SK-N-SH treated with all-trans-retinoic acid at 6 μM for 48 hours (cell line): Measurements from ENCODE around the gene DPT.

ENCODE experiments used
- ATAC-seq: fragments of 200-7000 bp; cut with Tn5 transposase; 3 replicates; pipeline ENCODE4 v1.9.1; 2020; ENCODE audit warnings: mild to moderate bottlenecking, moderate library complexity
- ARNTL ChIP-seq: fragments of 450-650 bp; formaldehyde crosslinking; IDR thresholded peaks from 2 replicates; pipeline ENCODE4 v1.5.0; 2020; ENCODE audit warnings: low read depth, mild to moderate bottlenecking, moderate library complexity, borderline replicate concordance
- BACH2 ChIP-seq: fragments of 250-450 bp; sonication (Bioruptor Pico); IDR thresholded peaks from 2 replicates; pipeline ENCODE4 v1.9.0; 2021; ENCODE audit warnings: mild to moderate bottlenecking, borderline replicate concordance
- CSDC2 ChIP-seq: fragments of 250-450 bp; sonication (Bioruptor Pico); IDR thresholded peaks from 2 replicates; pipeline ENCODE4 v1.5.0; 2020; ENCODE audit warnings: mild to moderate bottlenecking, moderate library complexity
- ESRRG ChIP-seq: fragments of 250-450 bp; sonication (Bioruptor Pico); IDR thresholded peaks from 2 replicates; pipeline ENCODE4 v1.6.1; 2021; ENCODE audit warnings: mild to moderate bottlenecking
- GLIS3 ChIP-seq: fragments of 250-450 bp; sonication (Bioruptor Pico); IDR thresholded peaks from 2 replicates; pipeline ENCODE4 v1.5.0; 2020; ENCODE audit warnings: mild to moderate bottlenecking, moderate library complexity
- ISL1 ChIP-seq: fragments of 250-450 bp; sonication (Bioruptor Pico); IDR thresholded peaks from 2 replicates; pipeline ENCODE4 v2.1.2; 2022; ENCODE audit warnings: mild to moderate bottlenecking, moderate library complexity
- OSR1 ChIP-seq: fragments of 250-450 bp; sonication (Bioruptor Pico); IDR thresholded peaks from 2 replicates; pipeline ENCODE4 v1.8.0; 2022; ENCODE audit warnings: moderate library complexity, mild to moderate bottlenecking, inconsistent platforms
- PPARA ChIP-seq: fragments of 250-450 bp; sonication (Bioruptor Pico); IDR thresholded peaks from 2 replicates; pipeline ENCODE4 v1.5.0; 2020; ENCODE audit warnings: mild to moderate bottlenecking, borderline replicate concordance
- RARB ChIP-seq: fragments of 250-450 bp; sonication (Bioruptor Pico); IDR thresholded peaks from 2 replicates; pipeline ENCODE4 v1.8.0; 2021; ENCODE audit warnings: mild to moderate bottlenecking, moderate library complexity
- SNAI2 ChIP-seq: fragments of 250-450 bp; sonication (Bioruptor Pico); IDR thresholded peaks from 2 replicates; pipeline ENCODE4 v1.5.0; 2020; ENCODE audit warnings: mild to moderate bottlenecking, moderate library complexity
- TCF4 ChIP-seq: fragments of 250-450 bp; sonication (Bioruptor Pico); IDR thresholded peaks from 2 replicates; pipeline ENCODE4 v1.8.0; 2021; ENCODE audit warnings: mild to moderate bottlenecking, moderate library complexity, borderline replicate concordance
- TOX ChIP-seq: fragments of 250-450 bp; sonication (Bioruptor Pico); IDR thresholded peaks from 2 replicates; pipeline ENCODE4 v1.8.0; 2021; ENCODE audit warnings: mild to moderate bottlenecking, moderate library complexity, borderline replicate concordance
- ZC3H10 ChIP-seq: fragments of 250-450 bp; sonication (Bioruptor Pico); IDR thresholded peaks from 2 replicates; pipeline ENCODE4 v1.5.1; 2021; ENCODE audit warnings: mild to moderate bottlenecking, moderate library complexity
- ZFP3 ChIP-seq: fragments of 250-450 bp; sonication (Bioruptor Pico); IDR thresholded peaks from 2 replicates; pipeline ENCODE4 v1.5.0; 2020; ENCODE audit warnings: mild to moderate bottlenecking, moderate library complexity
- ZFP30 ChIP-seq: fragments of 450-650 bp; formaldehyde crosslinking; IDR thresholded peaks from 2 replicates; pipeline ENCODE4 v1.5.0; 2022; ENCODE audit warnings: mild to moderate bottlenecking, moderate library complexity
- ZNF565 ChIP-seq: fragments of 450-650 bp; formaldehyde crosslinking; conservative IDR thresholded peaks from 2 replicates; pipeline ENCODE4 v1.5.0; 2020; ENCODE audit warnings: low read depth, mild to moderate bottlenecking, moderate library complexity
- ZNF70 ChIP-seq: fragments of 450-650 bp; formaldehyde crosslinking; IDR thresholded peaks from 2 replicates; pipeline ENCODE4 v1.5.0; 2020; ENCODE audit warnings: mild to moderate bottlenecking, moderate library complexity
- ZNF8 ChIP-seq: fragments of 450-650 bp; formaldehyde crosslinking; IDR thresholded peaks from 2 replicates; pipeline ENCODE4 v1.5.0; 2020; ENCODE audit warnings: mild to moderate bottlenecking, moderate library complexity
- TF ChIP-seq, protein P1 (sequence below): fragments of 250-450 bp; sonication (Bioruptor Pico); IDR thresholded peaks from 2 replicates; pipeline ENCODE4 v1.5.1; 2021; ENCODE audit warnings: mild to moderate bottlenecking, moderate library complexity
- TF ChIP-seq, protein P2 (sequence below): fragments of 250-450 bp; sonication (Bioruptor Pico); IDR thresholded peaks from 2 replicates; pipeline ENCODE4 v1.5.1; 2020; ENCODE audit warnings: low read depth, mild to moderate bottlenecking, moderate library complexity
- TF ChIP-seq, protein P3 (sequence below): fragments of 250-450 bp; sonication (Bioruptor Pico); IDR thresholded peaks from 2 replicates; pipeline ENCODE4 v1.5.0; 2020; ENCODE audit warnings: mild to moderate bottlenecking, moderate library complexity
- TF ChIP-seq, protein P4 (sequence below): fragments of 250-450 bp; sonication (Bioruptor Pico); IDR thresholded peaks from 2 replicates; pipeline ENCODE4 v1.8.0; 2020; ENCODE audit warnings: mild to moderate bottlenecking, moderate library complexity, borderline replicate concordance

Gene DPT

DNA sequence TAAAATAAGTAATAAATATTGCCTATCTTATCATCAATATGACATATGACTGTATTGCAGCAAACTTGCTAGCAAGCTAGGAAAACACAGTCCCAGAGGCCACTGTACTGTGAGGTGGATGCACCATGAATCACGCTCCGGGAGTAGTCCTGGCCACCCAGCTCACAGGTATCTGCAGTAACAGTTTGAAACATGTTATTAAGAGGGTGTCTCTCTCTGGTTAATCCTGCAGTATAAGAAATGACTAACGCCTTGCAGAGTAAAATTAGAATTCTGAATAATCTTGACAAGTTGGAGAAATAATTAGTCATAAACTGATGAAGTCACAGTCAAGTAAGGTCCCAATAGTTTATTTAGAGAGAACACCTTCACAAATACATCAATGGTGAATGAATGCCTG lies 34.0 kb upstream of the DPT start:
- TF ChIP-seq RARB (CRISPR knock-in tag) (no peak), TOX (no peak), ARNTL (CRISPR knock-in tag) (no peak), ZNF8 (CRISPR knock-in tag) (no peak), ZNF70 (CRISPR knock-in tag) (no peak)
- TF ChIP-seq, protein P1, sequence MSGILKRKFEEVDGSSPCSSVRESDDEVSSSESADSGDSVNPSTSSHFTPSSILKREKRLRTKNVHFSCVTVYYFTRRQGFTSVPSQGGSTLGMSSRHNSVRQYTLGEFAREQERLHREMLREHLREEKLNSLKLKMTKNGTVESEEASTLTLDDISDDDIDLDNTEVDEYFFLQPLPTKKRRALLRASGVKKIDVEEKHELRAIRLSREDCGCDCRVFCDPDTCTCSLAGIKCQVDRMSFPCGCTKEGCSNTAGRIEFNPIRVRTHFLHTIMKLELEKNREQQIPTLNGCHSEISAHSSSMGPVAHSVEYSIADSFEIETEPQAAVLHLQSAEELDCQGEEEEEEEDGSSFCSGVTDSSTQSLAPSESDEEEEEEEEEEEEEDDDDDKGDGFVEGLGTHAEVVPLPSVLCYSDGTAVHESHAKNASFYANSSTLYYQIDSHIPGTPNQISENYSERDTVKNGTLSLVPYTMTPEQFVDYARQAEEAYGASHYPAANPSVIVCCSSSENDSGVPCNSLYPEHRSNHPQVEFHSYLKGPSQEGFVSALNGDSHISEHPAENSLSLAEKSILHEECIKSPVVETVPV (CRISPR knock-in tag), result no peak
- ATAC-seq, result no peak

DNA sequence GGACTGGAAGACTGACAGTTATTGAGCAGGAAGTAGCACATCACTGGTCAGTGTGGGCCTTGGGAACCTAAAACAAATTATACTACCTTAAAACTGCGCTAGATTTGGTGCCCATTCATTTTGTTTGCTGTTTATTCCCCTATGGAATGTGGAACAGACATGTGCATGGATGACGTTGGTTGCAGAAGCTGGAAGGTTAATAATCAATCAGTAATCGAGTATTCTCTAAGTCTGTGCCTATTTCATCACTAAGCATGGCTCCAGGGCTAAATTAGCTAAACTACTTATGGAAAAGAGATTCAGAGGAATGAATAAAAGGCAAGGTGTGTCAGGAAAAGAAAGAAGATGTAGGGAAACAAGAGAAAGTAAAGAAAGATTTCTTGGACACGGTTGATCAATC lies 33.5 kb upstream of the DPT start:
- no peak for TF ChIP-seq GLIS3
- TF ChIP-seq ZNF565 (CRISPR knock-in tag), result no peak
- no peak for TF ChIP-seq ZFP3 (CRISPR knock-in tag)
- TF ChIP-seq TOX, result no peak
- no peak for TF ChIP-seq PPARA (CRISPR knock-in tag)
- TF ChIP-seq ARNTL (CRISPR knock-in tag), result no peak
- no peak for TF ChIP-seq ISL1 (CRISPR knock-in tag)
- no peak for TF ChIP-seq SNAI2 (CRISPR knock-in tag)
- TF ChIP-seq ZC3H10, result no peak
- TF ChIP-seq, protein P2, sequence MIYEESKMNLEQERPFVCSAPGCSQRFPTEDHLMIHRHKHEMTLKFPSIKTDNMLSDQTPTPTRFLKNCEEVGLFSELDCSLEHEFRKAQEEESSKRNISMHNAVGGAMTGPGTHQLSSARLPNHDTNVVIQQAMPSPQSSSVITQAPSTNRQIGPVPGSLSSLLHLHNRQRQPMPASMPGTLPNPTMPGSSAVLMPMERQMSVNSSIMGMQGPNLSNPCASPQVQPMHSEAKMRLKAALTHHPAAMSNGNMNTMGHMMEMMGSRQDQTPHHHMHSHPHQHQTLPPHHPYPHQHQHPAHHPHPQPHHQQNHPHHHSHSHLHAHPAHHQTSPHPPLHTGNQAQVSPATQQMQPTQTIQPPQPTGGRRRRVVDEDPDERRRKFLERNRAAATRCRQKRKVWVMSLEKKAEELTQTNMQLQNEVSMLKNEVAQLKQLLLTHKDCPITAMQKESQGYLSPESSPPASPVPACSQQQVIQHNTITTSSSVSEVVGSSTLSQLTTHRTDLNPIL (CRISPR knock-in tag), result no peak
- TF ChIP-seq BACH2 (CRISPR knock-in tag), result no peak
- no peak for TF ChIP-seq RARB (CRISPR knock-in tag)
- no peak for TF ChIP-seq ZNF8 (CRISPR knock-in tag)
- TF ChIP-seq, protein P3, sequence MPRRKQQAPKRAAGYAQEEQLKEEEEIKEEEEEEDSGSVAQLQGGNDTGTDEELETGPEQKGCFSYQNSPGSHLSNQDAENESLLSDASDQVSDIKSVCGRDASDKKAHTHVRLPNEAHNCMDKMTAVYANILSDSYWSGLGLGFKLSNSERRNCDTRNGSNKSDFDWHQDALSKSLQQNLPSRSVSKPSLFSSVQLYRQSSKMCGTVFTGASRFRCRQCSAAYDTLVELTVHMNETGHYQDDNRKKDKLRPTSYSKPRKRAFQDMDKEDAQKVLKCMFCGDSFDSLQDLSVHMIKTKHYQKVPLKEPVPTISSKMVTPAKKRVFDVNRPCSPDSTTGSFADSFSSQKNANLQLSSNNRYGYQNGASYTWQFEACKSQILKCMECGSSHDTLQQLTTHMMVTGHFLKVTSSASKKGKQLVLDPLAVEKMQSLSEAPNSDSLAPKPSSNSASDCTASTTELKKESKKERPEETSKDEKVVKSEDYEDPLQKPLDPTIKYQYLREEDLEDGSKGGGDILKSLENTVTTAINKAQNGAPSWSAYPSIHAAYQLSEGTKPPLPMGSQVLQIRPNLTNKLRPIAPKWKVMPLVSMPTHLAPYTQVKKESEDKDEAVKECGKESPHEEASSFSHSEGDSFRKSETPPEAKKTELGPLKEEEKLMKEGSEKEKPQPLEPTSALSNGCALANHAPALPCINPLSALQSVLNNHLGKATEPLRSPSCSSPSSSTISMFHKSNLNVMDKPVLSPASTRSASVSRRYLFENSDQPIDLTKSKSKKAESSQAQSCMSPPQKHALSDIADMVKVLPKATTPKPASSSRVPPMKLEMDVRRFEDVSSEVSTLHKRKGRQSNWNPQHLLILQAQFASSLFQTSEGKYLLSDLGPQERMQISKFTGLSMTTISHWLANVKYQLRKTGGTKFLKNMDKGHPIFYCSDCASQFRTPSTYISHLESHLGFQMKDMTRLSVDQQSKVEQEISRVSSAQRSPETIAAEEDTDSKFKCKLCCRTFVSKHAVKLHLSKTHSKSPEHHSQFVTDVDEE (CRISPR knock-in tag), result no peak
- ATAC-seq, result no peak

DNA sequence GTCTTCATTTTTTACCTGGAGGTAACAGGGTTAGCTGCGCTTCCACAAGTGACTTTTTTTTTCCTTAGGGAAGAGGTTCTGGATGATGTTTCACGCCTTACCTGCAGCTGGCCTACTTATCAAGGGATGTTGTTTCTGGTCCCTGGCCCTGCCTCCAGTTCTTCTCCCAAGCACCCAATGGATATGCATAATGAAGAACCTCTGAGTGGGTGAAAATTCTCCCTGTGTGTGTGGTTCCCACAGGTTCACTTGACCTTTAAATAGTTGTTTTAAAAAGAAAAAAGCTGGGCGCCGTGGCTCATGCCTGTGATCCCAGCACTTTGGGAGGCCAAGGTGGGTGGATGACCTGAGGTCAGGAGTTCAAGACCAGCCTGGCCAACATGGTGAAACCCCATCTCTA lies 31.8 kb upstream of the DPT start:
- TF ChIP-seq ESRRG (no peak), GLIS3 (no peak), ARNTL (CRISPR knock-in tag) (no peak), ZNF565 (CRISPR knock-in tag) (no peak), ZFP30 (CRISPR knock-in tag) (no peak), ZNF70 (CRISPR knock-in tag) (no peak), ISL1 (CRISPR knock-in tag) (no peak), ZC3H10 (no peak), ZNF8 (CRISPR knock-in tag) (no peak), SNAI2 (CRISPR knock-in tag) (no peak), TCF4 (CRISPR knock-in tag) (no peak), PPARA (CRISPR knock-in tag) (no peak), OSR1 (CRISPR knock-in tag) (no peak), CSDC2 (CRISPR knock-in tag) (no peak)
- TF ChIP-seq, protein P3 (CRISPR knock-in tag), result no peak
- TF ChIP-seq, protein P4, sequence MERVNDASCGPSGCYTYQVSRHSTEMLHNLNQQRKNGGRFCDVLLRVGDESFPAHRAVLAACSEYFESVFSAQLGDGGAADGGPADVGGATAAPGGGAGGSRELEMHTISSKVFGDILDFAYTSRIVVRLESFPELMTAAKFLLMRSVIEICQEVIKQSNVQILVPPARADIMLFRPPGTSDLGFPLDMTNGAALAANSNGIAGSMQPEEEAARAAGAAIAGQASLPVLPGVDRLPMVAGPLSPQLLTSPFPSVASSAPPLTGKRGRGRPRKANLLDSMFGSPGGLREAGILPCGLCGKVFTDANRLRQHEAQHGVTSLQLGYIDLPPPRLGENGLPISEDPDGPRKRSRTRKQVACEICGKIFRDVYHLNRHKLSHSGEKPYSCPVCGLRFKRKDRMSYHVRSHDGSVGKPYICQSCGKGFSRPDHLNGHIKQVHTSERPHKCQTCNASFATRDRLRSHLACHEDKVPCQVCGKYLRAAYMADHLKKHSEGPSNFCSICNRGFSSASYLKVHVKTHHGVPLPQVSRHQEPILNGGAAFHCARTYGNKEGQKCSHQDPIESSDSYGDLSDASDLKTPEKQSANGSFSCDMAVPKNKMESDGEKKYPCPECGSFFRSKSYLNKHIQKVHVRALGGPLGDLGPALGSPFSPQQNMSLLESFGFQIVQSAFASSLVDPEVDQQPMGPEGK, result no peak

More for the DNA sequence above, 31.8 kb upstream of the DPT start:
- ATAC-seq, result no peak
